ENCODE results near the gene RDX.
"Not testable (repeated sequence)": the region's sequence is repeated elsewhere in the genome, so short reads cannot be mapped to it uniquely, and the experiment has no call there.

Gene RDX

DNA sequence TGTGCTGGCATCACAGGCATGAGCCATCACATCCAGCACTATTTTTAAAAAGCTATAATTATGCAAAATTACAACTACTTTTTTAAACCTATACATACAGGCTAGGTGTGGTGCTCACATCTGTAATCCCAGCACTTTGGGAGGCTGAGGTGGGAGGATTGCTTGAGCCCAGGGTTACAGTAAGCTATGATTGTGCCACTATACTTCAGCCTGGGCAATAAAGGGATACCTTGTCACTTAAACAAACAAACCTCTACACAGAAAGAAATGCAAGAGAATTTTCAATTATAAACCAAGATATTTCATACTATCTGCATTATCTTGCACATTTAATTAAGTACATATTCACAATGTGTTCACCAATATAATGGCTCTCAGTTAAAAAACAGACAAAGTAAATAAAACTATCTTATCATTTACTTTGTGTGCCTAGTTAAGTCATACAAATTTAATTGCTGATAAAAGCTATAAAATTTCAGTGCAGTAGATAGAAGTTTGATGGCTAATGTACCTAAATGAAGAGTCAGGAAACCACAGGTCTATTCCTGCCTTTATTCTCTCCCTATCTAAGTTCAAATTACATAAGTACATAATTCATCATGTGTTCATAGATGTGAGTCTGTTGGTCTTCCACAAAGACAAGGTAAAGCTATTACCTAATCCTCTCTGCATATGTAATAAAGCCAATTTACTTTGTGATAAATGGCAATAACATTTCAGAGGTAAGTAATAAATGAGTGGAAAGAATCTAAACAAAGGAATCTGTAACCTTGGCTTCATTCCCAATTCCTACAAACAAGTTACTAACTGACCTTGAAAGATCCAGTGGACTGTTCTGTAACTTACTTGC, 9.0 kb upstream of the RDX start:
- DNase-seq = peak; percentile 56

DNA sequence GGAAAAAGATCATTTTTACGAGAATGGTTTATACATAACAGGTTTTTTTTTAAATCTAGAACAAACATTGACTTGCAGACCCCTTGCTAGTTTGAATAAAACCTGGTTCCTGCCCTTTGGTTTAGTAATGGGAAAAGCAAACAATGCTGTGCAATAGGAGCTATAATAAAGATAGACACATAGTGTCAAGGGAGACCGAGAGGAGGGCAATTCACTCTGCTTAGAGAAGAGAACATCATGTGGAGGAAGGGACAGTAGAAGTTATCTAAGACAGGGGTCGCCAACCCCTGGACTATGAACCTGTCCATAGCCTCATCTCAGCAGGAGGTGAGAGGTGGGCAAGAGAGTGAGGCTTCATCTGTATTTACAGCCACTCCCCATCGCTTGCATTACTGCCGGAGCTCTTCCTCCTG, 7.0 kb upstream of the RDX start:
- DNase-seq = peak; percentile 26

DNA sequence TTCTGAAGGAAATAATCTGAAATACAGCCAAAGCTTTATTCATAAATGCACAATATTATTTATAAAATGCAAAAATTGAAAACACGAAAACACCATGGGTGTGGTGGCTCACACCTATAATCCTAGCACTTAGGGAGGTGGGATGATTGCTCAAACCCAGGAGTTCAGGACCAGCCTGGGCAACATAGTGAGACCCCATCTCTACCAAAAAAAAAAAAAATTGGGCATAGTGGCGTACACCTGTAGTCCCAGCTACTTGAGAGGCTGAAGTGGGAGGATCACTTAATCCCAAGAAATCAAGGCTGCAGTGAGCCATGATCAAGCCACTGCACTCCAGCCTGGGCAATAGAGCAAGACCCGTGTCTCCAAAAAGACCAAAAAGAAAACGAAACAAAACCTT, 5.2 kb upstream of the RDX start:
- no peak for DNase-seq

DNA sequence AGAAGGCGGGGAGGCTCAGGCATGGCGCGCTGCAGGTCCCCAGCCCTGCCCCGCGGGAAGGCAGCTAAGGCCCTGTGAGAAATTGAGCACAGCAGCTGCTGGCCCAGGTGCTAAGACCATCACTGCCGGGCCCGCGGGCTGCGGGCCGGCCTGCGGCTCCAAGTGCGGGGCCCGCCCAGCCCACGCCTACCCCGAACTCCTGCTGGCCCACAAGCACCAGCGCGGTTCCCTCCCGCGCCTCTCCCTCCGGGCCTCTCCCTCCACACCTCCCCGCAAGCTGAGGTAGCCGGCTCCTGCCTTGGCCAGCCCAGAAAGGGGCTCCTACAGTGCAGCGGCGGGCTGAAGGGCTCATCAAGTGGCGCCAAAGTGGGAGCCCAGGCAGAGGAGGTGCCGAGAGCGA, 4.6 kb upstream of the RDX start:
- no peak for DNase-seq

DNA sequence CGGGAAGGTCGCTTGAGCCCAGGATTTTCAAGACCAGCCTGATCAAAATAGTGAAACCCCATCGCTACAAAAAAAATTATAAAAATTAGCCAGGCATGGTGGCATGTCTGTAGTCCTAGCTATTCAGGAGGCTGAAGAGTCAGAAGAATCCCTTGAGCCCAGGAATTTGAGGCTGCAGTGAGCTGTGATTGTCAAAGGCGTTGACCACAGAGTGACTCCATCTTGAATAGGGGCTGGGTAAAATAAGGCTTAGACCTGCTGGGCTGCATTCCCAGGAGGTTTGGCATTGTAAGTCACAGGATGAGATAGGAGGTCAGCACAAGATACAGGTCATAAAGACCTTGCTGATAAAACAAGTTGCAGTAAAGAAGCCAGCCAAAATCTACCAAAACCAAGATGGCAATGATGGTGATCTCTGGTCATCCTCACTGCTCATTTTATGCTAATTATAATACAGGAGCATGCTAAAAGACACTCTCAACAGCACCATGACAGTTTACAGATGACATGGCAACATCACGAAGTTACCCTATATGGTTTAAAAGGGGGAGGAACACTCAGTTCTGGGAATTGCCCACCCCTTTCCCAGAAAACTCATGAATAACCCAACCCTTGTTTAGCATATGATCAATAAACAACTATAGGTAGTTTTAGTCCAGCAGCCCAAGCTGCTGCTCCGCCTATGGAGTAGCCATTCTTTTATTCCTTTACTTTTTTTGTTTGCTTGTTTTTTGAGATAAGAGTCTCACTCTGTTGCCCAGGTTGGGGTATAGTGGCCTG, 2.8 kb upstream of the RDX start:
- DNase-seq = no peak

DNA sequence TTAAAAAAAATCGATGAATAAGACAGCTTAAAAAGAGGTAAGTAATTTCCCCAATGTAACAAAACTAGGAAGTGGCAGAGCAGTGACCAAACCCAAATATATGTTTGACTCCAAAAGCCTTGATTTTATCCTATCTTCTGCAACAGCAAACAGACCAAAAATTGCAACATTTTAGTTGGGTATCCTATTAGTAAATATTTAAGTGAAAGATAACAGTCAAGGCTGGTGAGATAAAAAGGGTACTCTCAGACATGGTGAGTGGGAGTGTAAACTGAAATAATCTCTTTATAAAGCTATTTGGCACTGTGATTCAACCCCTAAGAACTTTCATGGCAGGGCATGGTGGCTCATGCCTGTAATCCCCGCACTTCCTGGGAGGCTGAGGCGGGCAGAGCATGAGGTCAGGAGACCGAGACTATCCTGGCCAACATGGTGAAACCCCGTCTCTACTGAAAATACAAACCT, 1.9 kb upstream of the RDX start:
- no peak for DNase-seq

DNA sequence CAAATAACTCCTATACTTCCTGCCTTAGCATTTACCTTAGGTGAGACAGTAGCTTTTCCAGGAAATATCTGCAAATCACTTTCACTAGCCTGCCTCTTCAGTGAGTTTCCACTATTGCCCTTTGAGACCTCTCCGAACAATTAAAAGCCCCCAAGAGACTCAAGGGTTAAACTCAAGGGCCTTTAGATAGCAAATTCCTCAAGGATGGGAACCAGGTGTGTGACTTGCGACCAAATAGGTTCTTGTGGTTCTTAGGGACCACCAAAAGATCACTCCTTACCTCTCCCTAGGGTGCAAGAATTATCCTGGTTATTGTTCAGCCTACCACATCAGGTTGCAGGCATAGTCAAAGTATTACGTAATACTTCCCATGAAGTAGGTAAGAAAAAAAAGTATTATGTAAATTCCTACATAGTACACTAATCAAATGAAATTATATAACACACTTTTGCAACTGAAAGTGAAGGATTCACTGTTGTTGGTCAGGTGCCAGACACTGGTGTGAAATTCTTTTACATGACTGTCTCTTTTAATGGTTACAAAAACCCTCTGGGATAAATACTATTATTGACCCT, 1.4 kb upstream of the RDX start:
- DNase-seq = no peak

DNA sequence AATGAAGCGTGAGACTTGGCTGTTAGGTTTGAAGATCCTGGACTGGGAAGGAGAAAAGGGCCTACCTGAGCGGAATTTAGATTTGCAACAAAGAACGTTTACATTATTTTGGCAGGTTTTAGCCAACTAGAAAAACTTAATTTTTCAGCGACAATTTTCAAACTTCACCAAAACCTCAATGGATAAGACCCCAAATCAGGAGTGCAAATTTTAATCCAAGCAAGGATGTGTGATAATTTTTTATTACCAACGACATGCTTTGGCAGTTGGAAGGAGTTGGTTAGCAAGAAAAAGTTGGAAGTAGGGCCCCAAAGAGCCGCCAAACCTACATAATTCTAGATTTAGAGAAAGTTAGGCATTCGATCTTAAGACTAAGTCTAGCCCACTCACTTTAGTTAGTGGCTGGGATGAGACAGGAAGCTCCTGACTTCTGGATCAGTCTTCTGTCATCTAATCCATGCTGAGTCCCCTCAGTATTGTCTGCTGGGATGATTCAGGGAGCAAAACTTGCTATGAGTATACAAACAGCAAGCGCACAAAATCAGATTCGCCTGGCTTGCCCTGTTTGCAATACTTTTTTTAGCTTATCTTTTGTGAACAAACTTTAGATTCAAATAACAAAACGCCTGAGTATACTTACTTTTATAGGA, 787 bp upstream of the RDX start:
- no peak for DNase-seq

DNA sequence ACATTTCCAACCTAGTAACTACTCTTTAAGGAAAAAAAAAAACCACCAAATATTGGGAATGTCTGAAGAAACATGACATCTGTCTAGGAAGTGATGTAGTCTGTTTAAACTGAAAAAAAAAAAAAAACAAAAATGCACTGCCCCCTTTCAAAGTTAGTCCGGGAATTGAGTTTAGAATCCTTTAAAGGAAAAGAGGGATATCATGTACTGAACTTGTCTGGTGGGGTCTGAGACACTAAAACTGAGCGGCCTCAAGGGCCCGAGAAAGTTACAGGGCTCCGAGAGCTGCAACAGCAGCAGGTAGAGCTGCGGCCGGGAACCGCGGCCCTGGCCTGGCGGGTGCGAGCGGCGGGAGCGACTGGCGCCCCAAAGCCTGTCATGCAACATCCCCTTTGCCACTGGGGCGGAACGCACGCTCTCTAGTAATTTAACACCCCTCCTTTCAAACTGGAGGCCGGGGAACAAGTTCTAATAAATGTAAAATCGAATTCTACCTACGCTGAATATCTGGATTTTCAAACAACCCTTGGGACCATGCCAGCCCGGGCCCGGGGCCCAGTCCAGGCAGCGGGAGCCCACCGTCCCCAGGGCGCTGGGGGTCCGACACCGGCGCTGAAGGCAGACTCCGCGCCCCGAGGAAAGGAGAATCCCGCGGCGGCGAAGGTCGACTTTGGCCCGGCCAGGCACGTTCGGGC, 736 bp downstream of the RDX start:
- DNase-seq = peak; percentile 44

DNA sequence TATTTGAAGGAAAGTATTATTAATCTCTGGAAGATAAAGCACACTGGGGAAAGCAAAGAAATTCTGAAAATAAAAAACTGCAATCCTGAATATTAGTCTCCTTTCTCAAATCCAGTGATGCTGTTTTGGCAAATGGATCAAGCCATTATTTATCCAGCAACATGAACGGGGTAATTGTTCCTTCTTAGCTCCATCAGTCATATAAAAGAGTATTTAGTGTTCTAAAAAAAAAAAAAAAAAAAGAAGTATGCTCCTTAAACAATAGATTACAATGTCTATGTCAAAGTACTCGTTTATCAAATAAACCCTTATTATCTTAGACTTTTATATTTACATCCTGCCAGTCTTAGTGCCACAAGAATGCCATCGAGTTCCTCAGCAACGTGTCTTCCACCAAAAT, 1.3 kb downstream of the RDX start:
- no peak for DNase-seq

DNA sequence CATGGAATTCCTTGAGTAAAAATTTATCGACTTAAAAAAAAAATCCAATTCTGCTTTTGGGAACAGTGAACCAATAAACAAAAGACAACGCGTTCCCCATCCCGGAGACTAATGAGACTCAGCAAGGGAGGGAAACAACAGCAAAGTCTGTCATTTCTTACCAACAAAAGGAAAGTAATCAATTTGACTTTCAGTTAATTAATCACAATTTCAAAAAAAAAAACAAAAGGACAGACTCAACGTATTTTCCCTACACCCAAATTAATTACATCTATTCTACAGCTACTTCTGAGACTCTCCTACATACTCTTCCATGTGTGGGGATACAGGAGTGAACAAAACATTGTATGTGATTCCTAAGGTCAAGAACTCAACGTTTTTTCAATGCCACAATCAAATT, 1.9 kb downstream of the RDX start:
- no peak for DNase-seq

DNA sequence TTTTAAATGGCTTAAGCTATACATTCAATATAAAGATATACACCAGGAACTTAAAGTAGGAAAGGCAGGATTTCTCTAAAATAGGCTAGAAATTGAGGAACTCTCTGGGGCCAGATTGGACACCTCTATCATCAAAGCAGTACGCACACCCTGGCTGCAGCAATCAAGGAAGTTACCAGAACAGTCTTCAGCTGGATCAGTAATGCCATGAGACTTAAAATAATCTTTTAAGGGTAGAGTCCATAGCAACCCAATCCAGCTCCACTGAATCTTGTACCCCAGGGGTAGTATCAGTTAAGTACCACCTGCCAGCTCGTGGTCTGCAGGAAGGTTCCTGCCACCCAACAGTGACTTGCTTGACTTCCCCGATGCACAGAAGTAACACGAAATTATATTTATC, 3.0 kb downstream of the RDX start:
- no peak for DNase-seq

DNA sequence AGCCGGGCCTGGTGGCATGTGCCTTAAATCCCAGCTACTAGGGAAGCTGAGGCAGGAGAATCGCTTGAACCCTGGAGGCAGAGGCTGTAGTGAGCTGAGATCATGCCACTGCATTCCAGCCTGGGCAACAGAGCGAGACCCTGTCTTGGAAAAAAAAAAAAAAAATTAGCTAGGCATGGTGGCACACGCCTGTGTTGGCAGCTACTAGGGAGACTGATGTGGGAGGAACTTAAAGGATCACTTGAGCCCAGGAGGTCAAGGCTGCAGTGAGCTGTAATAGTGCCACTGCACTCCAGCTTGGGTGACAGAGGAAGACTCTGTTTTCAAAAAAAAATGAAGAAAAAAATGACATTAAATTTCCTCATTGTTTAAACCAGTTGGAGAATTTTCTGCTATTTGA, 4.3 kb downstream of the RDX start:
- not testable (repeated sequence) for DNase-seq

DNA sequence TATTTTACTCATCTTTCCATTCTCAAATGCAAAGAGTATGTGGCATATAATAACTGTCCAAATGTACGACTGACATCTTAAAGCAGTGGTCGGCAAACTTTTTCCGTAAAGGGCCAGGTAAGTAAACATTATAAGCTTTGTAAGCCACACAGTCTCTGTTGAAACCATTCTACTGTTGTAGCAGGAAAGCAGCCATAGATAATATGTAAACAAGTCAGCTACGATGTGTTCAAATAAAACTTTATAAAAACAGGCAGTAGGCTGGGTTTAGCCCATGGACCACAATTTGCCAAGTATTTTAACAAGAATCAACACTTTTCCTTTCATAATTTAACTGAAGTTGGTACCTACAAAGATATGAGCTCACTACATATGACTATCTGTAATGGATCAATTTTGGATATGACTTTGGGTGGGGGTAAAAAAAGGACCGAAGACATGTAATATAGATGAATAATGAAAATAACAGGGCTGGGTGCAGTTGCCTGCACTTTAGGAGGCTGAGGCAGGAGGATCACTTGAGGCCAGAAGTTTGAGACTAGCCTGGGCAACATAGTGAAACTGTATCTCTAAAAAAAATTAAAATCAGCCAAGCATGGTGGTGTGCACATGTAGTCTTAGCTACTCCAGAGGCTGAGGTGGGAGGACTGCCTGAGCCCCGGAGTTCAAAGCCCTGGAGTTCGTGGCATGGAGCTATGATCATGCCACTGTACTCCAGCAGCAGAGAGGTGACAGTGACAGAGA, 5.7 kb downstream of the RDX start:
- no peak for DNase-seq

DNA sequence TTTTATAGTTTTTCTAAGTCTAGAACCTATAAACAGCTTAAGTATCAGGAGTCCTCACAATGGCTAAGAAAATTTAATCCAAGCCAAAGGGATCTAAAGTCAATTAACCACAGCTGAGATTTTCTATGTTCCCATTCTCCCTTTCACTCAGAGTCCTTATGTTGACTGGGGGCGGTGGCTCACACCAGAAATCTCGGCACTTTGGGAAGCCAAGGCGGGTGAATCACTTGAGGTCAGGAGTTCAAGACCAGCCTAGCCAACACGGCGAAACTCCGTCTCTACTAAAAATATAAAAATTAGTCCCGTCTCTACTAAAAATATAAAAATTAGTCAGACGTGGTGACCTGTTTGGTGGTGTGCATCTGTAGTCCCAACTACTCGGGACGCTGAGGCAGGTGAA, 6.9 kb downstream of the RDX start:
- no peak for DNase-seq

DNA sequence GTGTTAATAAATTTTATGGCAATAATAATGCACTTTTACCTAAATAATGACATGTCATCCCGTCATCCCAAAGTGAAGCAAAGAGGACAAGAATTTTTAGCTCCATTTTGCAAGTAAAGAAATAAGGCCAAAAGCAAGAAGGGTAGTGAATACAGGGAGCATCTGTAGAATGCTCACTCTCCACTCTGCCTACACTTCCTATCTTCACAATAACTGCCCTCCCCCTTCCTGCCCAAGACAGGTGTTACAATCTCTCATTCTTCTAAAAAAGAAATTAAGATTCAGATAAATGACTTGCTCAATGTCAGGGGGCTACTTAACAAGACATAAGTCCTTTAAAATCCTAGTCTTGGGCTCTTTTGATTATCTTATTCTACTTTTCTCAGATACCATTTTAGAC, 8.9 kb downstream of the RDX start:
- DNase-seq = no peak

DNA sequence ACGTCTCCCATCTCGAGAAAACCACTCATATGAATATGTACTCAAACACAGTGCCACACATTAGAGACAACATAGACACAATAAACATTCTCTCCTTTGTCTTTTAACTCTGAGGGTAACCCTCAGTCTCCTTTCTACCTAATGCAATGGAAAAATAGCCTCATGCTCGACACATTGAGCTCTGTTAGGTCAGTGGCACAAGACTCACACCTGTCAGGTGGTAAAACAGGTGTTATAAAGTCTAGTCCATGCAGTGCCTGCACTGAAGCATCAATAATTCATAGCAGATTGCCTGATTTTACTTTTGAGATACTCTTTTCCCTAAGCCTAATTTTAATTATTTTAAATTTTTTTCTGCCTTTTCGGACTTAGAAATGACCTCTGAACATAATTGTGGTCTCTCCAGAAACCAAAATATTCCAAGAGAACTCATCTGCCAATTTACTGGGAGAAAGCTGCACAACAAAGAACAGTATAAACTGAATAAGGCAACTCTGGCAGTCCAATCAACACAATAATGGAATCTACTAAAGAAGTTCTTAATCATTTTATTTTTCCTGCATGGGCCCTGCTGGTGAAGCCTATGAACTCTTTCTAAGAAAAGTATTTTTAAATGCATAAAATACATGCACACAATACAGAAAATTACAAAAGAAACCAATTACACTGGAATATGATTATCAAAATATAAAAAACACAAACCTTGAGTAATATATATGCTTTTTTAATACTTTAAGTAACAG, 9.9 kb downstream of the RDX start:
- peak; percentile 59 for DNase-seq

DNA sequence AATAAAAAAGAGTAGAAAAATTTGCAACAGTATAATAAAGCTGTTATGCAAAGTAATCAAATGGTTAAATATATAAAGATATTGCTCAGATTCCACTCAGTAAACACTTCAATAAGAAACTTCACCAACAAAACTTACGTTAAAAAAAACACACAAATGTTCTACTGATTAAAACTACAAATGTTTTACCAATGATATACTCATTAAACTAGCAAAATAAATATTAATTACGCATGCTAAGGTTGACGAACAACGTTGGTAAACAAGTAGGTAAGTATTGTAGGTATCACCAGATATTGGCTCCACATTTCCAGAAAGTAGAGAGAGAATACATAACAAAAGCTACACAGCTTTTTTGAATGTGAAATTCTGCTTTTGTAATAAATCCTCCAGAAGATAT, 12.6 kb downstream of the RDX start:
- no peak for DNase-seq

DNA sequence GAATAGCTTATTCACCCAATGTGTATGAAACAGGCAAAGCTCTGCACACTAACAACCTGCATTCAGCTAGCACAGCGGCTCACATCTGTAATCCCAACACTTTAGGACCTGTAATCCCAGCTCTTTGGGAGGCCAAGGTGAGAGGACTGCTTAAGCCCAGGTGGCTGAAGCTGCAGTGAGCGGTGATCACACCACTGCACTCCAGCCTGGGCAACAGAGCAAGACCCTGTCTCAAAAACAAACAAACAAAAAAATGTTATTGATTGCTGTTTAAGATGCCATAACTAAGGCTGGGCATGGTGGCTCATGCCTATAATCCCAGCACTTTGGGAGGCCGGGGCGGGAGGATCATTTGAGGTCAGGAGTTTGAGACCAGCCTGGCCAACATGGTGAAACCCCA, 15.8 kb downstream of the RDX start:
- DNase-seq = not testable (repeated sequence)

DNA sequence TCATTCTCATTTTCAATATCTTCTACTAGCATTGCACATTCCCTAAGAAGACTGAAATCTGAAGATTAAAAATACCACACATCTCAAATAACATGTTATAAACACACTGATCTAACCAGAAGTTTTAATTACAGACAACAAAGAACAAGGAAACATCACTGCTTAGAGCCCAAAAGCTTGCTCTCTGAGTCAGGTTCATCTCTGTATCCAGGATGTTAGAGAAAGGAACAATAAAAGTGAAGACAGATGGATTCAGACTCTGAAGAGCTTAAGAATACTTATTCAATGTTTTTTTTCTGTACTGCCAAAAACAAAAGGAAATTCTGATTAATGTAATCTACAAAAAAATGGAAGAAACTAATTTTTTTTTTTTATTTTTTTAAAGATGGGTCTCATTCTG, 16.5 kb downstream of the RDX start:
- no peak for DNase-seq

DNA sequence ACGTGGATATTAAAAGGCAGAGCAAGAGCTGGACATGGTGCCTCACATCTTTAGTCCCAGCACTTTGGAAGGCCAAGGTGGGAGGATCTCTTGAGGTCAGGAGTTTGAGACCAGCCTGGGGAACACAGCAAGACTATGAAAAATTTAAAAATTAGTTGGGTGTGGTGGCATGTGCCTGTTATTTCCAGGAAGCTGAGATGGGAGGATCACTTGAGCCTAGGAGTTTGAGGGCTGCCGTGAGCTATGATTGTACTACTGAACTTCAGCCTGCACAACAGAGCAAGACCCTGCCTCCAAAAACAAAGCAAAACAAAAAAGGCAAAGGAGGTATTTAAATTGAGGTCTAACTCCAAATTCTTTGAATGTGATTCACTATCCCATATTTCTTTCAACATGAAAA, 23.5 kb downstream of the RDX start:
- DNase-seq = no peak
